Forelimb muscle (tissue), 1 donor: ENCODE measurements around the gene ADSS1. TPM values are rescaled to one million over a fixed set of nuclear protein-coding genes. Genes with fewer than 3 reads are reported as not detected.
"Not testable (repeated sequence)": the region's sequence is repeated elsewhere in the genome, so short reads cannot be mapped to it uniquely, and the experiment has no call there.

Experiments used
- DNase-seq: peaks from one replicate; pipeline ENCODE4 v3.0.0-alpha.2; 2013; ENCODE audit warnings: low read depth
- polyA plus RNA-seq: library from polyadenylated mRNA; unstranded; fragments of 120-200 nt; gene quantifications from one replicate; pipeline ENCODE4 v1.2.1, GENCODE V29; 2013; ENCODE audit not compliant: insufficient read length

The ADSS1 gene
- polyA plus RNA-seq, 1 donor, result 82.3 TPM

- no peak for DNase-seq
Observed at GRCh38 chr14:104750056-104750752, 26.2 kb downstream of the ADSS1 start.

GRCh38 chr14:104750753-104751057 is 26.7 kb downstream of the ADSS1 start:
- not testable (repeated sequence) for DNase-seq

GRCh38 chr14:104751539-104752422 is 27.8 kb downstream of the ADSS1 start:
- no peak for DNase-seq

- no peak for DNase-seq
Observed at GRCh38 chr14:104752423-104752734, 28.4 kb downstream of the ADSS1 start.

- peak; percentile 96 for DNase-seq
Observed at GRCh38 chr14:104752735-104753527, 28.9 kb downstream of the ADSS1 start, which contains the start of gene SIVA1. SIVA1 (plus strand) TSS chr14:104753147; CDS start chr14:104753202, 55 bp downstream.

GRCh38 chr14:104753528-104754212 is 29.6 kb downstream of the ADSS1 start:
- no peak for DNase-seq

- DNase-seq, result no peak
Observed at GRCh38 chr14:104754213-104754851, 30.3 kb downstream of the ADSS1 start.

- no peak for DNase-seq
Observed at GRCh38 chr14:104755621-104756020, 31.6 kb downstream of the ADSS1 start.

GRCh38 chr14:104756477-104757237 is 32.6 kb downstream of the ADSS1 start:
- DNase-seq, result no peak

GRCh38 chr14:104757238-104757585 is 33.2 kb downstream of the ADSS1 start:
- DNase-seq, result no peak

- DNase-seq, result no peak
Observed at GRCh38 chr14:104757681-104758392, 33.8 kb downstream of the ADSS1 start.

GRCh38 chr14:104758981-104759969 is 35.2 kb downstream of the ADSS1 start:
- DNase-seq, result no peak

- DNase-seq, result no peak
Observed at GRCh38 chr14:104765517-104765916, 41.5 kb downstream of the ADSS1 start.

- no peak for DNase-seq
Observed at GRCh38 chr14:104766256-104766862, 42.3 kb downstream of the ADSS1 start.

GRCh38 chr14:104766863-104767633 is 43.0 kb downstream of the ADSS1 start:
- no peak for DNase-seq

- no peak for DNase-seq
Observed at GRCh38 chr14:104767634-104767918, 43.5 kb downstream of the ADSS1 start.

GRCh38 chr14:104768437-104769323 is 44.7 kb downstream of the ADSS1 start:
- no peak for DNase-seq
